IMR-90 (cell line): ENCODE results near the gene PLIN5. TPM values are rescaled to one million over a fixed set of nuclear protein-coding genes. Genes with fewer than 3 reads are reported as not detected.

Source experiments
- ATAC-seq: fragments of 200-7000 bp; cut with Tn5 transposase; 2 replicates; pipeline ENCODE4 v1.9.1; 2020; ENCODE audit warnings: low read depth, mild to moderate bottlenecking, moderate library complexity
- BruUV-seq: library from RNA; stranded (reverse); fragments of 400-500 nt; replicated peaks from 2 replicates; lab custom pipeline; 2021; lab: Mats Ljungman, UMichigan
- CTCF ChIA-PET: fragments of 300-600 bp; formaldehyde crosslinking; extraction: SDS; loops from one replicate; lab custom pipeline; 2021; ENCODE audit warnings: antibody characterized with exemption; lab: Yijun Ruan, JAX
- POLR2A ChIA-PET: fragments of 300-600 bp; sonication (Branson Sonifier 250); formaldehyde crosslinking; loops from one replicate; lab custom pipeline; 2022; ENCODE audit warnings: antibody characterized with exemption; ENCODE audit not compliant: unreplicated experiment; lab: Charles Lee
- DNase-seq: peaks from one replicate; pipeline ENCODE4 v3.0.0; 2013
- H2AFZ ChIP-seq: replicated peaks from 2 replicates; pipeline ENCODE3; 2013; ENCODE audit warnings: low read length, mild to moderate bottlenecking; ENCODE audit not compliant: poor library complexity
- H2AK5ac ChIP-seq: 2 replicates; pipeline ENCODE4 v1.6.1; 2013; ENCODE audit warnings: low read depth, low read length, inconsistent platforms
- H2AK9ac ChIP-seq: replicated peaks from 2 replicates; pipeline ENCODE3; 2013; ENCODE audit warnings: mild to moderate bottlenecking, low read depth, low read length, moderate library complexity; ENCODE audit not compliant: poor library complexity
- H2BK120ac ChIP-seq: 2 replicates; pipeline ENCODE4 v1.6.1; 2013; ENCODE audit warnings: low read depth, low read length, inconsistent platforms
- H2BK15ac ChIP-seq: 3 replicates; pipeline ENCODE4 v1.6.1; 2013; ENCODE audit warnings: low read depth, low read length, inconsistent platforms
- H2BK20ac ChIP-seq: 2 replicates; pipeline ENCODE4 v1.6.1; 2013; ENCODE audit warnings: low read depth, mild to moderate bottlenecking, inconsistent platforms, low read length, moderate library complexity
- H2BK5ac ChIP-seq: 2 replicates; pipeline ENCODE4 v1.6.1; 2013; ENCODE audit warnings: mild to moderate bottlenecking, low read depth, low read length, inconsistent platforms; ENCODE audit not compliant: poor library complexity, severe bottlenecking
- H3K14ac ChIP-seq: replicated peaks from 2 replicates; pipeline ENCODE4 v1.6.1; 2013; ENCODE audit warnings: low read depth, low read length, inconsistent platforms
- H3K18ac ChIP-seq: 2 replicates; pipeline ENCODE4 v1.6.1; 2013; ENCODE audit warnings: low read depth, low read length, control low read depth
- H3K23ac ChIP-seq: 2 replicates; pipeline ENCODE4 v1.6.1; 2013; ENCODE audit warnings: low read depth, low read length, inconsistent platforms
- H3K27ac ChIP-seq: 2 replicates; pipeline ENCODE4 v1.5.1; 2013; ENCODE audit warnings: mild to moderate bottlenecking, control low read depth, low read length; ENCODE audit not compliant: insufficient read depth
- H3K27me3 ChIP-seq: 2 replicates; pipeline ENCODE4 v1.6.1; 2013; ENCODE audit warnings: low read length; ENCODE audit not compliant: control insufficient read depth, insufficient read depth
- H3K36me3 ChIP-seq: 2 replicates; pipeline ENCODE4 v1.6.1; 2013; ENCODE audit warnings: low read length, mixed read lengths; ENCODE audit not compliant: control insufficient read depth, insufficient read depth
- H3K4ac ChIP-seq: 2 replicates; pipeline ENCODE4 v1.6.1; 2013; ENCODE audit warnings: low read depth, low read length, inconsistent platforms
- H3K4me1 ChIP-seq: 2 replicates; pipeline ENCODE4 v1.6.1; 2013; ENCODE audit warnings: low read length, mixed read lengths; ENCODE audit not compliant: control insufficient read depth, insufficient read depth
- H3K4me2 ChIP-seq: 2 replicates; pipeline ENCODE4 v1.6.1; 2013; ENCODE audit warnings: low read depth, mild to moderate bottlenecking, control low read depth, low read length, moderate library complexity
- H3K4me3 ChIP-seq: 2 replicates; pipeline ENCODE4 v1.5.1; 2013; ENCODE audit warnings: low read depth, mild to moderate bottlenecking, control low read depth, low read length, moderate library complexity; ENCODE audit not compliant: insufficient read depth
- H3K56ac ChIP-seq: 2 replicates; pipeline ENCODE4 v1.6.1; 2013; ENCODE audit warnings: low read length, inconsistent platforms; ENCODE audit not compliant: insufficient read depth; ENCODE audit errors: extremely low read depth
- H3K79me1 ChIP-seq, 2 experiments: 2 replicates each; pipeline ENCODE4 v1.6.1; 2013; ENCODE audit warnings: low read length in 2 of 2, inconsistent platforms in 1 of 2, low read depth in 1 of 2
- H3K9ac ChIP-seq: 2 replicates; pipeline ENCODE4 v1.6.1; 2013; ENCODE audit warnings: low read depth, low read length, control low read depth
- H3K9me1 ChIP-seq: 2 replicates; pipeline ENCODE4 v1.6.1; 2013; ENCODE audit warnings: low read length, inconsistent platforms; ENCODE audit not compliant: insufficient read depth
- H3K9me3 ChIP-seq: 2 replicates; pipeline ENCODE4 v1.6.1; 2013; ENCODE audit warnings: low read length; ENCODE audit not compliant: control insufficient read depth, insufficient read depth
- H4K20me1 ChIP-seq: 2 replicates; pipeline ENCODE4 v1.6.1; 2013; ENCODE audit warnings: low read length, inconsistent platforms; ENCODE audit not compliant: insufficient read depth
- H4K5ac ChIP-seq: 2 replicates; pipeline ENCODE4 v1.6.1; 2013; ENCODE audit warnings: mild to moderate bottlenecking, low read depth, low read length, control low read depth
- H4K8ac ChIP-seq, 2 experiments: 2 replicates each; pipeline ENCODE4 v1.6.1; 2013; ENCODE audit warnings: low read depth in 2 of 2, low read length in 2 of 2, control low read depth in 1 of 2, inconsistent platforms in 1 of 2
- H4K91ac ChIP-seq: 2 replicates; pipeline ENCODE4 v1.6.1; 2013; ENCODE audit warnings: low read depth, low read length, inconsistent platforms; ENCODE audit not compliant: insufficient read depth
- BHLHE40 ChIP-seq: fragments of 150-350 bp; IDR thresholded peaks from 2 replicates; pipeline ENCODE4 v1.6.1; 2016; ENCODE audit warnings: mild to moderate bottlenecking, low read depth, low read length
- CTCF ChIP-seq: conservative IDR thresholded peaks from 2 replicates; pipeline ENCODE4 v1.5.1; 2012; ENCODE audit warnings: mild to moderate bottlenecking, low read depth, low read length, improper control_type of control experiment
- FOS ChIP-seq: fragments of 150-350 bp; IDR thresholded peaks from 2 replicates; pipeline ENCODE4 v1.6.1; 2016; ENCODE audit warnings: low read depth, low read length
- MAFK ChIP-seq: IDR thresholded peaks from 2 replicates; pipeline ENCODE4 v1.6.1; 2012; ENCODE audit warnings: low read depth, low read length, improper control_type of control experiment
- NFE2L2 ChIP-seq: fragments of 150-350 bp; IDR thresholded peaks from 2 replicates; pipeline ENCODE4 v1.6.1; 2016; ENCODE audit warnings: low read depth, mild to moderate bottlenecking, low read length
- POLR2A ChIP-seq: IDR thresholded peaks from 2 replicates; pipeline ENCODE4 v1.6.1; 2012; ENCODE audit warnings: mild to moderate bottlenecking, low read depth, low read length
- RFX5 ChIP-seq: IDR thresholded peaks from 2 replicates; pipeline ENCODE4 v1.8.0; 2012; ENCODE audit warnings: low read depth, mild to moderate bottlenecking, low read length, moderate library complexity
- SMC3 ChIP-seq: fragments of 150-350 bp; IDR thresholded peaks from 2 replicates; pipeline ENCODE4 v1.6.1; 2016; ENCODE audit warnings: low read depth, mild to moderate bottlenecking, antibody characterized with exemption, low read length, moderate library complexity
- WGBS, 2 experiments: methylation state at CpG; one replicate each; pipeline versions ENCODE4 v1.1.5 to v1.1.7; 2013; ENCODE audit warnings: missing lambda C conversion rate in 2 of 2; ENCODE audit not compliant: insufficient read length in 1 of 2; ENCODE audit errors: extremely low coverage in 2 of 2; 5-methylcytosine and 5-hydroxymethylcytosine counted together
- dilution Hi-C: fragments of 300-500 bp; cut with HindIII; formaldehyde crosslinking; loops from one replicate; pipeline ENCODE4 v1.14.3; 2018; ENCODE audit warnings: low sequenced_read_pairs; ENCODE audit not compliant: unreplicated experiment
- in situ Hi-C: fragments of 300-500 bp; cut with MboI; formaldehyde crosslinking; loops from 3 replicates; pipeline ENCODE4 v1.14.3; 2019; ENCODE audit warnings: low sequenced_read_pairs, inconsistent platforms, mixed read lengths
- intact Hi-C: fragments of 100-400 bp; cut with micrococcal nuclease; formaldehyde crosslinking; loops from 2 replicates; pipeline ENCODE4 v1.10.0; 2022
- polyA plus RNA-seq, 3 experiments: library from polyadenylated mRNA; depleted of rRNA; stranded (reverse); fragments of >200 nt; gene quantifications; 2 replicates each; pipeline ENCODE4 v1.2.3, GENCODE V29; 2012; ENCODE audit warnings: low replicate concordance in 1 of 3
- total RNA-seq: library from RNA; depleted of rRNA; stranded (reverse); fragments of >200 nt; gene quantifications from 2 replicates; pipeline ENCODE4 v1.2.3, GENCODE V29; 2012

Gene PLIN5
- total and polyA plus RNA-seq, 2 of the 4 experiments (the other 2 are of a cell fraction), result not detected

GRCh38 chr19:4538601-4538954 lies 3.6 kb upstream of the PLIN5 start:
- no peak overlapping the region for H2AK9ac ChIP-seq
- no peak overlapping the region for H2BK120ac ChIP-seq
- 84% methylated on average over 5 of the region's 13 CpGs; no CpG with 5 or more reads in 1 of the 2 experiments for WGBS, 2 experiments
- H3K23ac ChIP-seq, result no peak overlapping the region
- no peaks in the 10 kb centered on the region for H3K79me1 ChIP-seq
- H3K36me3 ChIP-seq, result no peaks in the 10 kb centered on the region
- no peak overlapping the region for H2BK5ac ChIP-seq
- H2BK15ac ChIP-seq, result no peak overlapping the region
- H3K4me1 ChIP-seq, result no peaks in the 10 kb centered on the region; the same call in 1 of the 2 replicates
- no peak overlapping the region for H3K4me3 ChIP-seq
- H3K56ac ChIP-seq, result no peak overlapping the region
- DNase-seq, result no peak
- H3K9me3 ChIP-seq, result peaks cover 6% of the 10 kb centered on the region
- no peak overlapping the region for H4K8ac ChIP-seq
- no peak overlapping the region for H4K91ac ChIP-seq
- ChIA-PET CTCF (no interaction called here), POLR2A (no interaction called here)
- no peak overlapping the region for H2BK20ac ChIP-seq
- no TSS peak for BruUV-seq
- no peak overlapping the region for H3K9ac ChIP-seq
- no peak overlapping the region for H3K14ac ChIP-seq
- H3K9me1 ChIP-seq, result no peaks in the 10 kb centered on the region
- H4K5ac ChIP-seq, result no peak overlapping the region
- in situ Hi-C loops, result no loop called here
- dilution Hi-C loops, result no loop called here
- no peak overlapping the region for H2AFZ ChIP-seq
- TF ChIP-seq MAFK (no peak), POLR2A (no peak), FOS (no peak), NFE2L2 (no peak), SMC3 (no peak), BHLHE40 (no peak), RFX5 (no peak), CTCF (no peak)
- no peak overlapping the region for H3K4ac ChIP-seq
- no peak overlapping the region for H3K18ac ChIP-seq
- H4K20me1 ChIP-seq, result no peaks in the 10 kb centered on the region
- H3K4me2 ChIP-seq, result no peak overlapping the region
- peaks cover 40% of the 10 kb centered on the region for H3K27me3 ChIP-seq
- H3K27ac ChIP-seq, result no peak overlapping the region
- H2AK5ac ChIP-seq, result no peak overlapping the region
- no peak for ATAC-seq
- intact Hi-C loops, result no loop called here
